K562 (cell line): ENCODE results near the gene TULP1. TPM values are rescaled to one million over a fixed set of nuclear protein-coding genes. Genes with fewer than 3 reads are reported as not detected.
A peak's percentile ranks its signal among the peaks of the same experiment; 100 is the strongest.

Experiments used
- ATAC-seq: fragments of 200-7000 bp; cut with Tn5 transposase; 3 replicates; pipeline ENCODE4 v1.9.1; 2020; ENCODE audit warnings: moderate library complexity
- BruUV-seq: library from RNA; stranded (reverse); fragments of 400-500 nt; replicated peaks from 2 replicates; lab custom pipeline; 2021; lab: Mats Ljungman, UMichigan
- CTCF ChIA-PET: fragments of 300-600 bp; formaldehyde crosslinking; extraction: SDS; loops from one replicate; lab custom pipeline; 2021; ENCODE audit warnings: low intra/inter-chr PET ratio; lab: Yijun Ruan, JAX
- POLR2A ChIA-PET: fragments of 300-600, 350-650 bp; sonication (Branson Sonifier 250); formaldehyde crosslinking; extraction: SDS; loops from one replicate; lab custom pipeline; 2021; ENCODE audit warnings: antibody characterized with exemption, inconsistent platforms; lab: Yijun Ruan, JAX
- DNase-seq, 4 experiments: peaks; one replicate each; pipeline versions ENCODE4 v3.0.0 to v3.0.0-alpha.2; 2011 to 2018; ENCODE audit warnings: low spot score in 3 of 4, mixed read lengths in 3 of 4; ENCODE audit errors: extremely low read depth in 1 of 4
- FAIRE-seq: peaks from 2 replicates; lab custom pipeline; 2011; peaks lifted over from hg19 to GRCh38; lab: Jason Lieb, UNC
- H2AFZ ChIP-seq: 2 replicates; pipeline ENCODE4 v1.6.0; 2011; ENCODE audit warnings: low read depth, low read length, control low read depth, inconsistent platforms
- H3K27ac ChIP-seq: fragments of 200-600 bp; 3 replicates; pipeline ENCODE4 v1.8.0; 2011; ENCODE audit warnings: low read depth, mild to moderate bottlenecking, control low read depth, inconsistent platforms, low read length, moderate library complexity, mixed read lengths; ENCODE audit errors: extremely low read depth
- H3K27me3 ChIP-seq, 2 experiments: fragments of 300-600 bp in 1 of 2; 2 replicates in 1 of 2; 3 replicates in 1 of 2; pipeline versions ENCODE4 v1.6.0 to v1.8.0; 2011; ENCODE audit warnings: inconsistent platforms in 2 of 2, low read length in 2 of 2, mild to moderate bottlenecking in 1 of 2, mixed read lengths in 1 of 2, moderate library complexity in 1 of 2; ENCODE audit not compliant: control insufficient read depth in 2 of 2, insufficient read depth in 2 of 2
- H3K36me3 ChIP-seq: fragments of 300-600 bp; 3 replicates; pipeline ENCODE4 v1.8.0; 2011; ENCODE audit warnings: mild to moderate bottlenecking, low read length, inconsistent platforms; ENCODE audit not compliant: control insufficient read depth, insufficient read depth
- H3K4me1 ChIP-seq, 2 experiments: fragments of 200-600 bp in 1 of 2; replicated peaks in 1 of 2; 2 replicates in 1 of 2; 3 replicates in 1 of 2; pipeline versions ENCODE4 v1.5.1 to v1.8.0; 2011; ENCODE audit warnings: inconsistent platforms in 2 of 2, low read length in 2 of 2, mild to moderate bottlenecking in 1 of 2, mixed read lengths in 1 of 2, moderate library complexity in 1 of 2; ENCODE audit not compliant: control insufficient read depth in 2 of 2, insufficient read depth in 2 of 2
- H3K4me2 ChIP-seq: 2 replicates; pipeline ENCODE4 v1.6.1; 2011; ENCODE audit warnings: low read length, control low read depth, inconsistent platforms, mixed read lengths; ENCODE audit not compliant: insufficient read depth
- H3K4me3 ChIP-seq: fragments of 200-600 bp; sonication (generic), shearing (Covaris generic); 2 replicates; pipeline ENCODE4 v1.5.1; 2016; ENCODE audit warnings: control low read depth, inconsistent platforms
- H3K79me2 ChIP-seq: fragments of 200-600 bp; 3 replicates; pipeline ENCODE4 v1.8.0; 2011; ENCODE audit warnings: low read length, inconsistent platforms; ENCODE audit not compliant: control insufficient read depth, insufficient read depth
- H3K9ac ChIP-seq, 2 experiments: 2 replicates each; pipeline versions ENCODE4 v1.6.0 to v1.6.1; 2011; ENCODE audit warnings: low read depth in 2 of 2, low read length in 2 of 2, control low read depth in 1 of 2, inconsistent platforms in 1 of 2, mild to moderate bottlenecking in 1 of 2, mixed read lengths in 1 of 2; ENCODE audit not compliant: insufficient read depth in 1 of 2
- H3K9me1 ChIP-seq: one replicate; pipeline ENCODE4 v1.6.0; 2011; ENCODE audit warnings: inconsistent platforms, mild to moderate bottlenecking, low read length, moderate library complexity; ENCODE audit not compliant: control insufficient read depth, insufficient read depth
- H3K9me3 ChIP-seq: replicated peaks from 2 replicates; pipeline ENCODE4 v1.5.1; 2011; ENCODE audit warnings: low read depth, low read length, inconsistent platforms; ENCODE audit not compliant: control insufficient read depth, insufficient read depth
- H4K20me1 ChIP-seq: replicated peaks from 2 replicates; pipeline ENCODE4 v1.6.1; 2011; ENCODE audit warnings: low read length, inconsistent platforms, mixed read lengths; ENCODE audit not compliant: control insufficient read depth, insufficient read depth
- CEBPB ChIP-seq: fragments of 450-650 bp; IDR thresholded peaks from 2 replicates; pipeline ENCODE4 v1.6.1; 2016; ENCODE audit warnings: missing genetic modification characterization, missing compliant biosample characterization
- MECOM ChIP-seq: fragments of 250-450 bp; sonication (Bioruptor Pico); IDR thresholded peaks from 2 replicates; pipeline ENCODE4 v1.8.0; 2022; ENCODE audit warnings: inconsistent platforms
- NFE2L1 ChIP-seq: fragments of 450-650 bp; IDR thresholded peaks from 2 replicates; pipeline ENCODE4 v1.6.1; 2016; ENCODE audit warnings: missing genetic modification characterization, low read depth, mild to moderate bottlenecking, missing compliant biosample characterization, moderate library complexity, borderline replicate concordance
- NFIC ChIP-seq: fragments of 450-650 bp; IDR thresholded peaks from 2 replicates; pipeline ENCODE4 v1.6.1; 2017; ENCODE audit warnings: mild to moderate bottlenecking, inconsistent platforms
- NR2C1 ChIP-seq, 2 experiments: fragments of 450-650 bp; IDR thresholded peaks; 2 replicates each; pipeline ENCODE4 v1.6.1; 2017; ENCODE audit warnings: mild to moderate bottlenecking in 2 of 2, antibody characterized with exemption in 1 of 2, inconsistent platforms in 1 of 2, missing compliant biosample characterization in 1 of 2, missing genetic modification characterization in 1 of 2
- POLR2A ChIP-seq: fragments of 450-650 bp; conservative IDR thresholded peaks from 2 replicates; pipeline ENCODE4 v1.6.1; 2016
- POLR2G ChIP-seq: fragments of 200-400 bp; formaldehyde crosslinking; IDR thresholded peaks from 2 replicates; pipeline ENCODE4 v1.6.1; 2017; ENCODE audit warnings: low read depth, mild to moderate bottlenecking, antibody characterized with exemption, low read length, moderate library complexity
- RBM22 ChIP-seq: fragments of 200-400 bp; formaldehyde crosslinking; IDR thresholded peaks from 2 replicates; pipeline ENCODE4 v1.6.1; 2018; ENCODE audit warnings: low read length, low read depth; ENCODE audit not compliant: poor library complexity, severe bottlenecking
- TAF15 ChIP-seq: fragments of 200-400 bp; formaldehyde crosslinking; IDR thresholded peaks from 2 replicates; pipeline ENCODE4 v1.6.1; 2017; ENCODE audit warnings: mild to moderate bottlenecking, low read depth, low read length, moderate library complexity
- ZNF263 ChIP-seq: sonication (generic); formaldehyde crosslinking; IDR thresholded peaks from 2 replicates; pipeline ENCODE4 v1.8.0; 2022; ENCODE audit warnings: mild to moderate bottlenecking, missing genetic modification reagents, borderline replicate concordance
- ZNF830 ChIP-seq: fragments of 250-450 bp; sonication (Bioruptor Pico); IDR thresholded peaks from 2 replicates; pipeline ENCODE4 v1.5.0; 2021; ENCODE audit warnings: mild to moderate bottlenecking
- WGBS: fragments of 100-300 bp; shearing (Covaris generic); methylation state at CpG from one replicate; pipeline ENCODE4 v1.1.6; 2016; ENCODE audit warnings: low coverage, mixed read lengths; ENCODE audit not compliant: insufficient coverage; ENCODE audit errors: missing lambda C conversion rate; 5-methylcytosine and 5-hydroxymethylcytosine counted together
- in situ Hi-C: fragments of 300-500 bp; cut with MboI; formaldehyde crosslinking; loops from 4 replicates; pipeline ENCODE4 v1.15.0; 2018; ENCODE audit warnings: inconsistent platforms, mixed read lengths
- intact Hi-C: fragments of 100-400 bp; cut with micrococcal nuclease; formaldehyde crosslinking; loops from 2 replicates; pipeline ENCODE4 v1.14.2; 2022
- polyA plus RNA-seq, 8 experiments: library from polyadenylated mRNA; depleted of rRNA in 4 of 8; stranded (reverse) in 5 of 8; unstranded in 3 of 8; fragments of >200 nt; fragmentation: Nextera tagmentation in 2 of 8; fragmentation: Illumina TruSeq in 1 of 8; extraction: Ambion mirVana in 2 of 8; extraction: Trizol in 1 of 8; gene quantifications; 2 replicates each; pipeline versions ENCODE4 v1.2.1 to v1.2.3, GENCODE V29; 2011 to 2014; ENCODE audit warnings: inconsistent platforms in 1 of 8, missing spikeins in 1 of 8
- total RNA-seq, 7 experiments: library from RNA; depleted of rRNA in 6 of 7; stranded (reverse); fragments of >200 nt in 6 of 7; fragmentation: Illumina TruSeq in 2 of 7; extraction: Trizol in 2 of 7; gene quantifications; 2 replicates each; pipeline versions ENCODE4 v1.2.1 to v1.2.3, GENCODE V29; 2011 to 2021; ENCODE audit warnings: low replicate concordance in 1 of 7
- TF ChIP-seq, protein P1 (sequence below), 2 experiments: fragments of 450-650 bp in 1 of 2; sonication (generic) in 1 of 2; formaldehyde crosslinking in 1 of 2; IDR thresholded peaks; 2 replicates each; pipeline versions ENCODE4 v1.7.1 to v1.9.0; 2016 to 2022; ENCODE audit warnings: inconsistent platforms in 1 of 2, mild to moderate bottlenecking in 1 of 2, missing genetic modification reagents in 1 of 2

TULP1 gene
- total and polyA plus RNA-seq, 9 of the 15 experiments (the other 6 are each of a cell fraction or from before 2014, with no cell fraction given), result 0.06 to 0.17 (median 0.09) TPM; not detected in 6

DNA sequence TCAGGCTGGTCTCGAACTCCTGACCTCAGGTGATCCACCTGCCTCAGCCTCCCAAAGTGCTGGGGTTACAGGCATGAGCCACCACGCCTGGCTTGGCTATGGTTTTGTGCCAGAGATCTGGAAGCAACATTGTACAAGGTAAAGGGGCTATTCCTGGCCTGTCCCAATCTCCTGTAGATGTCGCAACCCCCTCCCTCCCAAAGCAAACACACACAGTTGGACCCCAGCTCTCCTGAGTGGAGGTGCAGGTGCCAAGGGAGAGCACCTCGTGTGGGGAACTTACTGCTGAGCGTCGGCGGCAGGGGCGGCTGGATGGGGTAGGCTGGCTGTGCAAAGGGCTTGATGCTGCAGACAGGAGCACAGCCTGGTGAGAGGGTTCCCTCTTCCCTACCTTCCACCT, 35.7 kb downstream of the TULP1 start (continued):
- TF ChIP-seq RBM22, result no peak
- no peak for TF ChIP-seq NFE2L1 (tag)
- no peak for TF ChIP-seq ZNF830
- TF ChIP-seq ZNF263 (CRISPR knock-in tag), result no peak
- peak; percentile 39; the same call in 1 of the 2 replicates for TF ChIP-seq POLR2A
- TF ChIP-seq CEBPB, result peak; percentile 68

DNA sequence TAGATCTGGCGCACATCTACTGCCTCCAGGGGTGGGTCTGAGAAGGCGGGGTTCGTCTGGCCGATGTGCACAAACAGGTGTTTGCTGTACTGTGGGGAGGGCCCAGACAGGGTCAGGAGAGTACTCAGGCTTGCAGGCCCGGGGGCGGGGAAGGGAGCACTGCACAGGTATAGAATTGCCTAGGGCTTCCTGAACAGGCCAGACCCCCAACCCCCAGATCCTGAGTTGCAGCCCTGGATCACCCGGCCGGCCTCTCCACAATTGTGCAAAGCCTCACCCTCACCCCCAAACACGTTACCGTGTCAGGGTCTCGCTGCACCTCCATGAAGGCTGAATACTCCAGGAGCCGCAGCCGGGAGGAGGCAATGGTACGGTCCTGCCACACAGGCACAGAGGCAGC, 36.7 kb downstream of the TULP1 start:
- ATAC-seq, result no peak
- Histone ChIP-seq H3K79me2 (peaks cover 15% of the 10 kb centered on the region), H3K4me3 (no peak overlapping the region), H3K4me1 (peaks cover 11 to 31% of the 10 kb centered on the region in 2 experiments; a peak in 4 of 5 replicates), H3K4me2 (no peak overlapping the region), H3K27ac (no peak overlapping the region), H3K9me3 (no peaks in the 10 kb centered on the region), H2AFZ (no peak overlapping the region), H4K20me1 (peaks cover 16% of the 10 kb centered on the region), H3K36me3 (peaks cover 29% of the 10 kb centered on the region), H3K27me3 (no peaks in the 10 kb centered on the region), H3K9me1 (no peaks in the 10 kb centered on the region), H3K9ac (no peak overlapping the region)
- POLR2A ChIA-PET, result interaction anchor here (0.5 to 7.3 kb wide), 4 partner anchors 21 to 179 kb away, joined by 3 to 50 read pairs (median 3); partner anchors contain the start of gene TEAD3
- intact Hi-C loops (no loop called here), in situ Hi-C loops (no loop called here)
- WGBS, result 60% methylated on average over 14 of the region's 14 CpGs
- DNase-seq, result peak in 2 of 4 experiments; percentile 58 to 64
- BruUV-seq, result no TSS peak
- CTCF ChIA-PET, result no interaction called here
- FAIRE-seq, result no peak
- TF ChIP-seq NFIC, result 0 out of 2 replicates have a peak, but pooled peaks have one; percentile 0
- TF ChIP-seq, protein P1, sequence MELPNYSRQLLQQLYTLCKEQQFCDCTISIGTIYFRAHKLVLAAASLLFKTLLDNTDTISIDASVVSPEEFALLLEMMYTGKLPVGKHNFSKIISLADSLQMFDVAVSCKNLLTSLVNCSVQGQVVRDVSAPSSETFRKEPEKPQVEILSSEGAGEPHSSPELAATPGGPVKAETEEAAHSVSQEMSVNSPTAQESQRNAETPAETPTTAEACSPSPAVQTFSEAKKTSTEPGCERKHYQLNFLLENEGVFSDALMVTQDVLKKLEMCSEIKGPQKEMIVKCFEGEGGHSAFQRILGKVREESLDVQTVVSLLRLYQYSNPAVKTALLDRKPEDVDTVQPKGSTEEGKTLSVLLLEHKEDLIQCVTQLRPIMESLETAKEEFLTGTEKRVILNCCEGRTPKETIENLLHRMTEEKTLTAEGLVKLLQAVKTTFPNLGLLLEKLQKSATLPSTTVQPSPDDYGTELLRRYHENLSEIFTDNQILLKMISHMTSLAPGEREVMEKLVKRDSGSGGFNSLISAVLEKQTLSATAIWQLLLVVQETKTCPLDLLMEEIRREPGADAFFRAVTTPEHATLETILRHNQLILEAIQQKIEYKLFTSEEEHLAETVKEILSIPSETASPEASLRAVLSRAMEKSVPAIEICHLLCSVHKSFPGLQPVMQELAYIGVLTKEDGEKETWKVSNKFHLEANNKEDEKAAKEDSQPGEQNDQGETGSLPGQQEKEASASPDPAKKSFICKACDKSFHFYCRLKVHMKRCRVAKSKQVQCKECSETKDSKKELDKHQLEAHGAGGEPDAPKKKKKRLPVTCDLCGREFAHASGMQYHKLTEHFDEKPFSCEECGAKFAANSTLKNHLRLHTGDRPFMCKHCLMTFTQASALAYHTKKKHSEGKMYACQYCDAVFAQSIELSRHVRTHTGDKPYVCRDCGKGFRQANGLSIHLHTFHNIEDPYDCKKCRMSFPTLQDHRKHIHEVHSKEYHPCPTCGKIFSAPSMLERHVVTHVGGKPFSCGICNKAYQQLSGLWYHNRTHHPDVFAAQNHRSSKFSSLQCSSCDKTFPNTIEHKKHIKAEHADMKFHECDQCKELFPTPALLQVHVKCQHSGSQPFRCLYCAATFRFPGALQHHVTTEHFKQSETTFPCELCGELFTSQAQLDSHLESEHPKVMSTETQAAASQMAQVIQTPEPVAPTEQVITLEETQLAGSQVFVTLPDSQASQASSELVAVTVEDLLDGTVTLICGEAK (IDR thresholded peaks at IDR 0.05), result no peak
- TF ChIP-seq, protein P1 (CRISPR knock-in tag; IDR thresholded peaks at IDR 0.05), result no peak
- 0 out of 2 replicates have a peak, but pooled peaks have one; percentile 3 for TF ChIP-seq NR2C1 (IDR thresholded peaks at IDR 0.05)
- no peak for TF ChIP-seq NR2C1 (tag; IDR thresholded peaks at IDR 0.05)
- peak; percentile 51; the same call in 1 of the 2 replicates for TF ChIP-seq POLR2G
- TF ChIP-seq MECOM, result no peak
- no peak for TF ChIP-seq TAF15
